K562 (cell line): ENCODE data around the gene B4GALT5. TPM values are rescaled to one million over a fixed set of nuclear protein-coding genes. Genes with fewer than 3 reads are reported as not detected.

Experiments
- ARHGAP35 ChIP-seq: fragments of 450-650 bp; IDR thresholded peaks from 2 replicates; pipeline ENCODE4 v1.6.1; 2018; ENCODE audit not compliant: partially characterized antibody
- ATF4 ChIP-seq: fragments of 450-650 bp; formaldehyde crosslinking; IDR thresholded peaks from 2 replicates; pipeline ENCODE4 v1.4.0; 2022; ENCODE audit warnings: mild to moderate bottlenecking, moderate library complexity
- BRF1 ChIP-seq: IDR thresholded peaks from 3 replicates; pipeline ENCODE4 v1.6.1; 2011; ENCODE audit warnings: borderline replicate concordance, mild to moderate bottlenecking; ENCODE audit not compliant: insufficient read length; ENCODE audit errors: extremely low read depth
- E4F1 ChIP-seq: fragments of 250-450 bp; sonication (Bioruptor Pico); IDR thresholded peaks from 2 replicates; pipeline ENCODE4 v1.5.0; 2021; ENCODE audit warnings: mild to moderate bottlenecking, borderline replicate concordance
- GATAD2A ChIP-seq: fragments of 450-650 bp; IDR thresholded peaks from 2 replicates; pipeline ENCODE4 v1.6.1; 2017
- HEY1 ChIP-seq: fragments of 250-450 bp; sonication (Bioruptor Pico); IDR thresholded peaks from 2 replicates; pipeline ENCODE4 v1.5.0; 2020; ENCODE audit warnings: mild to moderate bottlenecking, moderate library complexity, borderline replicate concordance
- MECOM ChIP-seq: fragments of 250-450 bp; sonication (Bioruptor Pico); IDR thresholded peaks from 2 replicates; pipeline ENCODE4 v1.8.0; 2022; ENCODE audit warnings: inconsistent platforms
- RUNX1 ChIP-seq: sonication (generic); IDR thresholded peaks from 2 replicates; pipeline ENCODE4 v1.6.1; 2016; ENCODE audit warnings: antibody characterized with exemption, low read depth
- SAP30 ChIP-seq: fragments of 200-600 bp; sonication (generic); IDR thresholded peaks from 2 replicates; pipeline ENCODE4 v1.6.1; 2012; ENCODE audit warnings: borderline replicate concordance, low read depth, mild to moderate bottlenecking, moderate library complexity, low read length, control low read depth, inconsistent platforms; ENCODE audit not compliant: insufficient read depth, poor library complexity, severe bottlenecking
- SIX5 ChIP-seq, 2 experiments: IDR thresholded peaks; 2 replicates each; pipeline ENCODE4 v1.6.1; 2011; ENCODE audit warnings: low read length in 2 of 2, borderline replicate concordance in 1 of 2, low read depth in 1 of 2, mild to moderate bottlenecking in 1 of 2, moderate library complexity in 1 of 2; ENCODE audit not compliant: insufficient read depth in 1 of 2
- SMARCA5 ChIP-seq: fragments of 450-650 bp; IDR thresholded peaks from 2 replicates; pipeline ENCODE4 v1.6.1; 2016
- SRSF1 ChIP-seq: fragments of 200-400 bp; formaldehyde crosslinking; IDR thresholded peaks from 2 replicates; pipeline ENCODE4 v1.6.1; 2017; ENCODE audit warnings: mild to moderate bottlenecking, low read depth, low read length, moderate library complexity
- SRSF3 ChIP-seq: fragments of 200-400 bp; formaldehyde crosslinking; IDR thresholded peaks from 2 replicates; pipeline ENCODE4 v1.6.1; 2016; ENCODE audit warnings: mild to moderate bottlenecking, low read length, moderate library complexity; ENCODE audit not compliant: insufficient read depth
- SUPT5H ChIP-seq: fragments of 450-650 bp; IDR thresholded peaks from 2 replicates; pipeline ENCODE4 v1.6.1; 2016
- TRIM28 ChIP-seq: fragments of 450-650 bp; IDR thresholded peaks from 2 replicates; pipeline ENCODE4 v1.6.1; 2017
- TSHZ1 ChIP-seq: fragments of 250-450 bp; sonication (Bioruptor Pico); IDR thresholded peaks from 2 replicates; pipeline ENCODE4 v1.4.0; 2020; ENCODE audit warnings: mild to moderate bottlenecking, moderate library complexity
- ZBTB34 ChIP-seq: fragments of 250-450 bp; sonication (Bioruptor Pico); IDR thresholded peaks from 2 replicates; pipeline ENCODE4 v1.8.0; 2021; ENCODE audit warnings: mild to moderate bottlenecking, moderate library complexity
- ZNF165 ChIP-seq: fragments of 250-450 bp; sonication (Bioruptor Pico); IDR thresholded peaks from 2 replicates; pipeline ENCODE4 v1.4.0; 2020; ENCODE audit warnings: borderline replicate concordance
- ZNF175 ChIP-seq: fragments of 200-800 bp; sonication (Bioruptor generic); IDR thresholded peaks from 2 replicates; pipeline ENCODE4 v1.6.1; 2016; ENCODE audit warnings: low read depth, mild to moderate bottlenecking, missing genetic modification characterization, missing compliant biosample characterization
- ZNF24 ChIP-seq: fragments of 450-650 bp; IDR thresholded peaks from 2 replicates; pipeline ENCODE4 v1.6.1; 2016
- polyA plus RNA-seq, 8 experiments: library from polyadenylated mRNA; depleted of rRNA in 4 of 8; stranded (reverse) in 5 of 8; unstranded in 3 of 8; fragments of >200 nt; fragmentation: Nextera tagmentation in 2 of 8; fragmentation: Illumina TruSeq in 1 of 8; extraction: Ambion mirVana in 2 of 8; extraction: Trizol in 1 of 8; gene quantifications; 2 replicates each; pipeline versions ENCODE4 v1.2.1 to v1.2.3, GENCODE V29; 2011 to 2014; ENCODE audit warnings: inconsistent platforms in 1 of 8, missing spikeins in 1 of 8
- total RNA-seq, 7 experiments: library from RNA; depleted of rRNA in 6 of 7; stranded (reverse); fragments of >200 nt in 6 of 7; fragmentation: Illumina TruSeq in 2 of 7; extraction: Trizol in 2 of 7; gene quantifications; 2 replicates each; pipeline versions ENCODE4 v1.2.1 to v1.2.3, GENCODE V29; 2011 to 2021; ENCODE audit warnings: low replicate concordance in 1 of 7

Gene B4GALT5
- total and polyA plus RNA-seq, 9 of the 15 experiments (the other 6 are each of a cell fraction or from before 2014, with no cell fraction given), result 8.5 to 32.6 (median 23.4) TPM

GRCh38 chr20:49747707-49748524 lies 34.2 kb upstream of the B4GALT5 start (continued):
- no peak for TF ChIP-seq ZBTB34 (CRISPR knock-in tag)
- TF ChIP-seq MECOM, result peak; percentile 78; the same call in 1 of the 2 replicates
- TF ChIP-seq E4F1 (CRISPR knock-in tag), result no peak
- TF ChIP-seq SRSF1, result no peak
- TF ChIP-seq GATAD2A, result 0 out of 2 replicates have a peak, but pooled peaks have one; percentile 14
- no peak for TF ChIP-seq SUPT5H
- TF ChIP-seq BRF1, result no peak
- no peak for TF ChIP-seq RUNX1
- no peak for TF ChIP-seq TSHZ1 (CRISPR knock-in tag)
- TF ChIP-seq TRIM28, result no peak
- no peak for TF ChIP-seq SIX5 (IDR thresholded peaks at IDR 0.05; ENCODE audit: borderline replicate concordance in 1 of 2, insufficient read depth in 1 of 2, low read depth in 1 of 2, low read length in 2 of 2)
- no peak for TF ChIP-seq ARHGAP35
- 0 out of 2 replicates have a peak, but pooled peaks have one; percentile 13 for TF ChIP-seq ZNF24
- no peak for TF ChIP-seq ZNF165
- TF ChIP-seq ATF4 (CRISPR knock-in tag), result no peak
- TF ChIP-seq SAP30, result no peak
- TF ChIP-seq SRSF3, result no peak
- TF ChIP-seq HEY1, result no peak
- 0 out of 2 replicates have a peak, but pooled peaks have one; percentile 24 for TF ChIP-seq SMARCA5
- TF ChIP-seq ZNF175 (CRISPR knock-in tag), result no peak
